ENCODE results near the gene CSRP3.

- TF ChIP-seq CTCF (IDR thresholded peaks at IDR 0.05) (no peak), POLR2A (IDR thresholded peaks at IDR 0.05) (no peak)
These were observed 33.7 kb downstream of the CSRP3 start for GRCh38 chr11:19168090-19168489.

Measured in testis (tissue), 2 donors.